Measurements from ENCODE around the gene PDE8A. TPM values are rescaled to one million over a fixed set of nuclear protein-coding genes. Genes with fewer than 3 reads are reported as not detected.

Gene PDE8A
- total and polyA plus RNA-seq, 7 donors: 27.8 to 45.5 (median 39.0) TPM

DNA sequence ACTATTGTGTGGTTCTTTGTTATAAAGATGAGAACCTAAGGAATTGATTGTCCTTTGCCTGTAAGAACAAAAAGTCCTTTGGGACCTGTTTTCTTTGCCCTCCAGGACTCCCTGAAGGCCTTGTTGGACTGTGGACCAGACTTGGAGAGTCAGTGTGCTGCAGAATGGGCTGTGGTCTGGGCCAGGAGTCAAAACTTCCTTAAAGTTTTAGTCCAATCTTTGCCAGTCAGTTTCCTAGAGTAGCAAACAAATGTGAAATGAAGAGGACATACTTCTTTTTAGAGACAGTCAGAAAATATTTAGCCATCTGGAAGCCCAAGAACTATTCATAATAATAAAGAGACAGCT, 45.4 kb downstream of the PDE8A start:
- peaks cover 0 to 55% (median 44%) of the 10 kb centered on the region in 4 donors for H3K4me1 ChIP-seq
- peak overlapping the region in 1 of 4 donors; percentile 1 for H3K27ac ChIP-seq
- no peak for TF ChIP-seq EP300 (IDR thresholded peaks at IDR 0.05)
- no peak for TF ChIP-seq POLR2A (IDR thresholded peaks at IDR 0.05)
- no peak for TF ChIP-seq POLR2AphosphoS5 (IDR thresholded peaks at IDR 0.05)
- TF ChIP-seq, protein P1, sequence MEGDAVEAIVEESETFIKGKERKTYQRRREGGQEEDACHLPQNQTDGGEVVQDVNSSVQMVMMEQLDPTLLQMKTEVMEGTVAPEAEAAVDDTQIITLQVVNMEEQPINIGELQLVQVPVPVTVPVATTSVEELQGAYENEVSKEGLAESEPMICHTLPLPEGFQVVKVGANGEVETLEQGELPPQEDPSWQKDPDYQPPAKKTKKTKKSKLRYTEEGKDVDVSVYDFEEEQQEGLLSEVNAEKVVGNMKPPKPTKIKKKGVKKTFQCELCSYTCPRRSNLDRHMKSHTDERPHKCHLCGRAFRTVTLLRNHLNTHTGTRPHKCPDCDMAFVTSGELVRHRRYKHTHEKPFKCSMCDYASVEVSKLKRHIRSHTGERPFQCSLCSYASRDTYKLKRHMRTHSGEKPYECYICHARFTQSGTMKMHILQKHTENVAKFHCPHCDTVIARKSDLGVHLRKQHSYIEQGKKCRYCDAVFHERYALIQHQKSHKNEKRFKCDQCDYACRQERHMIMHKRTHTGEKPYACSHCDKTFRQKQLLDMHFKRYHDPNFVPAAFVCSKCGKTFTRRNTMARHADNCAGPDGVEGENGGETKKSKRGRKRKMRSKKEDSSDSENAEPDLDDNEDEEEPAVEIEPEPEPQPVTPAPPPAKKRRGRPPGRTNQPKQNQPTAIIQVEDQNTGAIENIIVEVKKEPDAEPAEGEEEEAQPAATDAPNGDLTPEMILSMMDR (IDR thresholded peaks at IDR 0.05): no peak
- no peaks in the 10 kb centered on the region for H3K9me3 ChIP-seq
- H3K4me3 ChIP-seq: no peak overlapping the region
- H3K27me3 ChIP-seq: no peaks in the 10 kb centered on the region
- intact Hi-C loops (cut with DNase I): no loop called here
- no peak for DNase-seq
- H3K36me3 ChIP-seq: no peaks in the 10 kb centered on the region

DNA sequence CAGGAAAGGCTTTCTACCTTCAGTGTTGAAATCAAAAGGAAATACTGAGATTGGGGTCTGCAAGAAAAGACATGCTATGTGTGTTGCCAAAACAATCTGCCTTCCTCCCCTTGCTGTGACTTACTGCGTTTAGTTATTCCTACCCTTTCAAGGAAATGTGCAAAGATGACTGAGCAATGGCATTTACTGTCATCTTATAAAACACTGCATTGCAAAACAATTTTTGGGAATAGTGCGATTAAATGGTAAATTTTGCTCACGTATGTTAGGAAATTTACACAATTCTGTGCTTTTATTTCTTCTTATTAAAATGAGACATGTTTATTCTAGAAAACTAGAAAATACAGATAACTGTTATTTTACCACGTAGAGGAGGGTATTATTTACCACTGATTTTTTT, 45.8 kb downstream of the PDE8A start:
- Histone ChIP-seq H3K27ac (peak overlapping the region in 1 of 4 donors; percentile 1), H3K27me3 (no peaks in the 10 kb centered on the region), H3K9me3 (no peaks in the 10 kb centered on the region), H3K4me3 (no peak overlapping the region), H3K36me3 (no peaks in the 10 kb centered on the region), H3K4me1 (peaks cover 0 to 59% (median 47%) of the 10 kb centered on the region in 4 donors)
- WGBS, 2 donors: 60 to 69% methylated on average over 4 of the region's 4 CpGs
- intact Hi-C loops (cut with DNase I): no loop called here
- TF ChIP-seq POLR2A (IDR thresholded peaks at IDR 0.05) (no peak), EP300 (IDR thresholded peaks at IDR 0.05) (no peak), POLR2AphosphoS5 (IDR thresholded peaks at IDR 0.05) (no peak)
- TF ChIP-seq, protein P1 (IDR thresholded peaks at IDR 0.05): no peak
- no peak for DNase-seq

DNA sequence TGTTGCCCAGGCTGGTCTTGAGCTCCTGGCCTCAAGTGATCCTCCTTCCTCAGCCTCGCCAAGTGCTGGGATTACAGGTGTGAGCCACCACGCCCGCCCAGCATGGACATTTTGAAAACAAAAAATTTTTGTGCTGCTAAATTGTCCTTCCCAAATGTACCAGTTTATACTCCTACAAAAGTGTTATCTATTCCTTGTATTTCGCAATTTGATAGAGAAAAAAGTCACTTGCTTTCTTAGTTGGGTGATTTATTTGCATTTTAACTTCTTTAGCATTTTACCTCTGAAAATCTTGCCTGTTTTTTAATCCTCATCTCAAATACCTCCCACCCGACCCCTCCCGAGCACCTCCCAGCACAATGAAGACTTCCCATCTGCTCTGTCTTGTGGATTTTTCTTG, 46.8 kb downstream of the PDE8A start:
- no peak for DNase-seq
- Histone ChIP-seq H3K27ac (no peak overlapping the region), H3K4me3 (no peak overlapping the region), H3K27me3 (no peaks in the 10 kb centered on the region), H3K4me1 (peaks cover 0 to 69% (median 50%) of the 10 kb centered on the region in 4 donors), H3K36me3 (no peaks in the 10 kb centered on the region), H3K9me3 (no peaks in the 10 kb centered on the region)
- intact Hi-C loops (cut with DNase I): no loop called here
- WGBS, 2 donors: 54 to 89% methylated on average over 6 of the region's 6 CpGs
- TF ChIP-seq EP300 (IDR thresholded peaks at IDR 0.05): no peak
- TF ChIP-seq, protein P1 (IDR thresholded peaks at IDR 0.05): no peak
- no peak for TF ChIP-seq POLR2AphosphoS5 (IDR thresholded peaks at IDR 0.05)
- TF ChIP-seq POLR2A (IDR thresholded peaks at IDR 0.05): no peak

DNA sequence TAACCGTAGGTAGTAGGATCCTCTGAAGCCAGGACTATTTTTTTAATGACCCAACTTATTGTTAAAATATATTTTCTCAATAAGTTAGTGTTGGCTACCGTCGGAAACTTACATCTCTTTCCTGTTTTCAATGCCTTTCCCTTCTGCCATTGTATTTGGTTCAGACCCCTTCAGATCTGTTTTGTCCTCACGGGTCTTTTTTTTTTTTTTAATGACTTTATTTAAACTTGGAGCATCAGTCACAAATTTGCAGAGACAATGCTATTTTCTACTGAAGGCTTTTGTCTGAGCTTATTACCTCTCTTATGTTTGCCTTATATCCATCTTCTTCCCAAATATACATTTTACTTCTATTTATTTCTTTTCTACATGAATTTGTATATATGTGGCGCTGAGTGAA, 47.6 kb downstream of the PDE8A start:
- intact Hi-C loops (cut with DNase I): no loop called here
- H3K36me3 ChIP-seq: no peaks in the 10 kb centered on the region
- no peak for DNase-seq
- TF ChIP-seq, protein P1 (IDR thresholded peaks at IDR 0.05): no peak
- TF ChIP-seq POLR2A (IDR thresholded peaks at IDR 0.05) (no peak), EP300 (IDR thresholded peaks at IDR 0.05) (no peak), POLR2AphosphoS5 (IDR thresholded peaks at IDR 0.05) (no peak)
- WGBS, 2 donors: 89 to 93% methylated on average over 5 of the region's 5 CpGs
- H3K27me3 ChIP-seq: no peaks in the 10 kb centered on the region
- H3K27ac ChIP-seq: no peak overlapping the region
- H3K4me1 ChIP-seq: peaks cover 0 to 66% (median 51%) of the 10 kb centered on the region in 4 donors
- no peak overlapping the region for H3K4me3 ChIP-seq
- no peaks in the 10 kb centered on the region for H3K9me3 ChIP-seq

DNA sequence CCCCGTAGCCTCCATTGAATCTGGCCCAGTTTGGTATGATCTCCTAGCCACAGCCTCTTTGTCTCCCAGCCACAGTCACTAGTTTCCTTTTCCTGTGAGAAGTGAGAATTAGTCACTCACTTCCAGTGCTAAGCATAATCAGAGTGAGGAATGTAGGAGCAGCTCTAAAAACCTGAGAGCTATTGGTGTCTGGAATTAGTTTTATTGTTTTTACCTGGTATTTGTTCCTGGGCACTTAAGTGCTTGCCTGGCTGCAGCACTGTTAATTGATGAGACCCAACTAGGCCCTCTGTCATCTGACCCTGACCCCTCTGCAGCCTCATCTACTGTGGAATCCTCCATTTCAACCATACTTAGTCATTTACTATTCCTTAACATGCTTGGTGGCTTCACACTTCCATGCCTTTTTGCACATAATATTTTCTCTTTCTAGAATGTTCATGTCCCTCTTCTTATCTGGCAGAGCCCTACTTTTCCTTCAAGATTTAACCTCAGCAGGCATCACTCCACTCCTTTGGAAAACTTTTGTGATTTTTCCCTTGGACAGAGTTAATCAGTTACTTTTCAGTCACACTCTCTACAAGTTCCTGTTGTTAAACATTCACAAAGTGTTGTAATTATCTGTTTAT, 48.8 kb downstream of the PDE8A start:
- H3K36me3 ChIP-seq: no peaks in the 10 kb centered on the region
- no peak overlapping the region for H3K4me3 ChIP-seq
- H3K4me1 ChIP-seq: peaks cover 0 to 56% (median 46%) of the 10 kb centered on the region in 4 donors
- H3K27me3 ChIP-seq: no peaks in the 10 kb centered on the region
- no peak for TF ChIP-seq EP300 (IDR thresholded peaks at IDR 0.05)
- TF ChIP-seq POLR2A (IDR thresholded peaks at IDR 0.05): no peak
- TF ChIP-seq, protein P1 (IDR thresholded peaks at IDR 0.05): no peak
- no peak for TF ChIP-seq POLR2AphosphoS5 (IDR thresholded peaks at IDR 0.05)
- WGBS, 2 donors: 42 to 50% methylated on average over 1 of the region's 1 CpG
- H3K27ac ChIP-seq: peak overlapping the region in 1 of 4 donors; percentile 5
- H3K9me3 ChIP-seq: no peaks in the 10 kb centered on the region
- no peak for DNase-seq
- intact Hi-C loops (cut with DNase I): no loop called here
